ENCODE measurements around the gene NLGN1. TPM values are rescaled to one million over a fixed set of nuclear protein-coding genes. Genes with fewer than 3 reads are reported as not detected.

Gene NLGN1
- total RNA-seq, 1 experiment from 2014 or later, result not detected

DNA sequence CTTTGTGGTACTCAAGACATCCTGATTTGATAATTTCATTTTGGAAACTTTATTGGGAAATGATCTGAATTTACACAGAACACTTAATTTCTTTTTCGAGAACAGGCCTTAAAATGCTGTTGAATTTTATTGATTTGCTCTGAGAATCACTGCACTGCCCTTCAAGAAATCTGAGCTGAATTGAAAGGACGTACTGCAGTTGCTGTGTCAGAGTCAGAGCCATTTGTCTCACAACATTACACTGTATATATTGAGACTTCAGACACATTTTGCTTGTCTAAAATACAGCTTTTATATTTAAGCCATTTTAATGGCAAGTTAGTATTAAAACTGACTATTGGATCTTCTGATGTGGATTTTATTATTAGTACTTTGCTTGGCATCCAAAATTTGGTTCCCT is 504.1 kb downstream of the NLGN1 start:
- POLR2A ChIA-PET, result no interaction called here
- DNase-seq (ENCODE audit: low read depth, low spot score), result no peak
- H3K9me2 ChIP-seq (ENCODE audit: insufficient read depth), result no peaks in the 10 kb centered on the region
- no peaks in the 10 kb centered on the region for H3K36me3 ChIP-seq (ENCODE audit: control insufficient read depth in 1 of 2, insufficient read depth in 2 of 2, low read length in 2 of 2)
- no peak overlapping the region for H3K9ac ChIP-seq (ENCODE audit: low read length)
- H3K4me2 ChIP-seq (ENCODE audit: low read length), result no peak overlapping the region
- TF ChIP-seq YY1 (IDR thresholded peaks at IDR 0.05; ENCODE audit: extremely low read depth, insufficient replicate concordance, low read depth, low read length) (no peak), FOSL1 (IDR thresholded peaks at IDR 0.05; ENCODE audit: low read depth) (no peak), EZH2phosphoT487 (IDR thresholded peaks at IDR 0.05; ENCODE audit: borderline replicate concordance) (no peak), ZBTB33 (IDR thresholded peaks at IDR 0.05; ENCODE audit: extremely low read depth, insufficient replicate concordance, low read length) (no peak), POLR2A (IDR thresholded peaks at IDR 0.05; ENCODE audit: borderline replicate concordance, extremely low read depth, insufficient read depth, insufficient read length) (no peak), MAX (IDR thresholded peaks at IDR 0.05) (no peak), CTCF (IDR thresholded peaks at IDR 0.05 in 2 of 3, conservative IDR thresholded peaks at IDR 0.05 in 1 of 3; ENCODE audit: borderline replicate concordance in 1 of 3, insufficient read depth in 1 of 3, low read depth in 2 of 3, low read length in 2 of 3) (no peak), ELF1 (IDR thresholded peaks at IDR 0.05; ENCODE audit: borderline replicate concordance, low read depth) (no peak), EZH2 (IDR thresholded peaks at IDR 0.05) (no peak), CEBPB (IDR thresholded peaks at IDR 0.05; ENCODE audit: low read depth) (no peak), EGR1 (IDR thresholded peaks at IDR 0.05; ENCODE audit: low read depth) (no peak), RAD21 (IDR thresholded peaks at IDR 0.05; ENCODE audit: low read depth) (no peak)
- TF ChIP-seq, protein P1, sequence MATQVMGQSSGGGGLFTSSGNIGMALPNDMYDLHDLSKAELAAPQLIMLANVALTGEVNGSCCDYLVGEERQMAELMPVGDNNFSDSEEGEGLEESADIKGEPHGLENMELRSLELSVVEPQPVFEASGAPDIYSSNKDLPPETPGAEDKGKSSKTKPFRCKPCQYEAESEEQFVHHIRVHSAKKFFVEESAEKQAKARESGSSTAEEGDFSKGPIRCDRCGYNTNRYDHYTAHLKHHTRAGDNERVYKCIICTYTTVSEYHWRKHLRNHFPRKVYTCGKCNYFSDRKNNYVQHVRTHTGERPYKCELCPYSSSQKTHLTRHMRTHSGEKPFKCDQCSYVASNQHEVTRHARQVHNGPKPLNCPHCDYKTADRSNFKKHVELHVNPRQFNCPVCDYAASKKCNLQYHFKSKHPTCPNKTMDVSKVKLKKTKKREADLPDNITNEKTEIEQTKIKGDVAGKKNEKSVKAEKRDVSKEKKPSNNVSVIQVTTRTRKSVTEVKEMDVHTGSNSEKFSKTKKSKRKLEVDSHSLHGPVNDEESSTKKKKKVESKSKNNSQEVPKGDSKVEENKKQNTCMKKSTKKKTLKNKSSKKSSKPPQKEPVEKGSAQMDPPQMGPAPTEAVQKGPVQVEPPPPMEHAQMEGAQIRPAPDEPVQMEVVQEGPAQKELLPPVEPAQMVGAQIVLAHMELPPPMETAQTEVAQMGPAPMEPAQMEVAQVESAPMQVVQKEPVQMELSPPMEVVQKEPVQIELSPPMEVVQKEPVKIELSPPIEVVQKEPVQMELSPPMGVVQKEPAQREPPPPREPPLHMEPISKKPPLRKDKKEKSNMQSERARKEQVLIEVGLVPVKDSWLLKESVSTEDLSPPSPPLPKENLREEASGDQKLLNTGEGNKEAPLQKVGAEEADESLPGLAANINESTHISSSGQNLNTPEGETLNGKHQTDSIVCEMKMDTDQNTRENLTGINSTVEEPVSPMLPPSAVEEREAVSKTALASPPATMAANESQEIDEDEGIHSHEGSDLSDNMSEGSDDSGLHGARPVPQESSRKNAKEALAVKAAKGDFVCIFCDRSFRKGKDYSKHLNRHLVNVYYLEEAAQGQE (IDR thresholded peaks at IDR 0.05; ENCODE audit: low read depth), result no peak
- TF ChIP-seq, protein P2, sequence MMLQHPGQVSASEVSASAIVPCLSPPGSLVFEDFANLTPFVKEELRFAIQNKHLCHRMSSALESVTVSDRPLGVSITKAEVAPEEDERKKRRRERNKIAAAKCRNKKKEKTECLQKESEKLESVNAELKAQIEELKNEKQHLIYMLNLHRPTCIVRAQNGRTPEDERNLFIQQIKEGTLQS (IDR thresholded peaks at IDR 0.05), result no peak
- H3K27me3 ChIP-seq (ENCODE audit: insufficient read depth, low read length), result no peaks in the 10 kb centered on the region
- BruUV-seq (replicated peaks), result no TSS peak
- H3K79me2 ChIP-seq (ENCODE audit: insufficient read depth, low read length), result no peaks in the 10 kb centered on the region
- intact Hi-C loops (cut with micrococcal nuclease), result no loop called here
- H4K20me1 ChIP-seq (ENCODE audit: insufficient read depth), result no peaks in the 10 kb centered on the region
- H2AFZ ChIP-seq (ENCODE audit: low read depth, low read length, poor library complexity, severe bottlenecking), result no peak overlapping the region
- RAD21 ChIA-PET (ENCODE audit: low non-redundant PET in 1 of 2, low total read pairs in 2 of 2, uncharacterized antibody in 2 of 2, unreplicated experiment in 2 of 2), result no interaction called here
- H3K4me3 ChIP-seq (replicated peaks in 1 of 2; ENCODE audit: low read depth in 1 of 2, low read length in 2 of 2), result no peak overlapping the region
- H3K4me1 ChIP-seq (ENCODE audit: control insufficient read depth in 1 of 2, insufficient read depth in 2 of 2, low read length in 2 of 2), result no peaks in the 10 kb centered on the region
- CTCF ChIA-PET, result no interaction called here
- ATAC-seq, result no peak
- H3K9me3 ChIP-seq (ENCODE audit: control insufficient read depth in 1 of 2, insufficient read depth in 1 of 2, low read depth in 1 of 2, low read length in 2 of 2), result no peaks in the 10 kb centered on the region
- no peak overlapping the region for H3K27ac ChIP-seq (ENCODE audit: low read depth, low read length)
